ENCODE data around the gene COPZ2.

COPZ2 gene

GRCh38 chr17:48054238-48055185, 16.9 kb upstream of the COPZ2 start:
- no peak overlapping the region for H3K4me3 ChIP-seq (replicated peaks; ENCODE audit: low read depth, low read length)

GRCh38 chr17:48053758-48054237, 16.2 kb upstream of the COPZ2 start:
- TF ChIP-seq, protein P1, sequence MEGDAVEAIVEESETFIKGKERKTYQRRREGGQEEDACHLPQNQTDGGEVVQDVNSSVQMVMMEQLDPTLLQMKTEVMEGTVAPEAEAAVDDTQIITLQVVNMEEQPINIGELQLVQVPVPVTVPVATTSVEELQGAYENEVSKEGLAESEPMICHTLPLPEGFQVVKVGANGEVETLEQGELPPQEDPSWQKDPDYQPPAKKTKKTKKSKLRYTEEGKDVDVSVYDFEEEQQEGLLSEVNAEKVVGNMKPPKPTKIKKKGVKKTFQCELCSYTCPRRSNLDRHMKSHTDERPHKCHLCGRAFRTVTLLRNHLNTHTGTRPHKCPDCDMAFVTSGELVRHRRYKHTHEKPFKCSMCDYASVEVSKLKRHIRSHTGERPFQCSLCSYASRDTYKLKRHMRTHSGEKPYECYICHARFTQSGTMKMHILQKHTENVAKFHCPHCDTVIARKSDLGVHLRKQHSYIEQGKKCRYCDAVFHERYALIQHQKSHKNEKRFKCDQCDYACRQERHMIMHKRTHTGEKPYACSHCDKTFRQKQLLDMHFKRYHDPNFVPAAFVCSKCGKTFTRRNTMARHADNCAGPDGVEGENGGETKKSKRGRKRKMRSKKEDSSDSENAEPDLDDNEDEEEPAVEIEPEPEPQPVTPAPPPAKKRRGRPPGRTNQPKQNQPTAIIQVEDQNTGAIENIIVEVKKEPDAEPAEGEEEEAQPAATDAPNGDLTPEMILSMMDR (IDR thresholded peaks at IDR 0.05; ENCODE audit: insufficient read depth, low read length, poor library complexity, severe bottlenecking) = no peak
- DNase-seq (ENCODE audit: extremely low read depth, insufficient read length) = no peak
- peaks cover 40% of the 10 kb centered on the region for H3K36me3 ChIP-seq (ENCODE audit: control insufficient read depth, insufficient read depth, low read length)
- H3K27me3 ChIP-seq (replicated peaks; ENCODE audit: control insufficient read depth, insufficient read depth, low read length) = no peaks in the 10 kb centered on the region
- no peak overlapping the region for H3K4me3 ChIP-seq (replicated peaks; ENCODE audit: low read depth, low read length)

More at GRCh38 chr17:48054238-48055185, 16.9 kb upstream of the COPZ2 start:
- TF ChIP-seq, protein P1 (IDR thresholded peaks at IDR 0.05; ENCODE audit: insufficient read depth, low read length, poor library complexity, severe bottlenecking) = no peak
- Histone ChIP-seq H3K27me3 (replicated peaks; ENCODE audit: control insufficient read depth, insufficient read depth, low read length) (no peaks in the 10 kb centered on the region), H3K36me3 (ENCODE audit: control insufficient read depth, insufficient read depth, low read length) (peaks cover 47% of the 10 kb centered on the region)
- no peak for DNase-seq (ENCODE audit: extremely low read depth, insufficient read length)

DNA sequence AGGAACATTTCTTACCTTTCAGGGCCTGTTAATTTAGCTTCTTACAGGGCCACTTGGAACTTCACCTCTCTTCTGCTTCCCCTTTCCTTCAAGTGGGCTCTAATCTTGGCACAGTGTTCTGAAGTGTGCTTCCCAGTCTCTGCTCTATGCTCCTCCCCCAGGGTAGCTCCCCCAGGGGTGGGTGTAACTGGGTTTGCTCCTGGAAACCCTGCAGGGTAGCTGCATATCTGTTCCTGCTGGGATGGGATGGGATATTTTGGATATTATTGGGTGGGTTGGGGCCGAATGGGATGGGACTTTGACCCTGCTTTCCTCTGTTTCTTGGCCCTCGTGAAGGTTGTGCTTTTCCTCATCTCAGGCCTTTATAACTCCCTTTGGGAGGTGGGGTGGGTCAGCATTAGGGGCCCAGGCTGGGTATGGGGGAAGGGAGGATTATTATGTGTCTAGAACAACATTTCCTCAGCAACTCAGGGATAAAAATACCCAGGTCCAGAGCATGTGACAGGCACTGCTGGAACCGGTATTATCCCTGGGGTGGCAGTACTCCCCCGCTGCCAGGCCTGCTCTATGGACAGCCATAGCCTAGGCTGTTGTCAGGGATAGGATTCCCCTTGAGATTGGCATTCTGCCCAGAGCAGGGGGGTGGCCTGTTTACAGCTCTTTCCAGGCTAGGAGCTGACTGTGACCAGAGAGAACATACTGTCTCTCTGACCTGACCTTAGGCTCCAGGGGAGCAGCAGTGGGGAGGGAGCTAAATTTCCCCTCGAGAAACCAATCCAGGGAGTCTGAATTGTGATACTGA, 15.6 kb upstream of the COPZ2 start:
- Histone ChIP-seq H3K4me3 (replicated peaks; ENCODE audit: low read depth, low read length) (peak overlapping the region; percentile 6; the same call in 1 of the 2 replicates), H3K36me3 (ENCODE audit: control insufficient read depth, insufficient read depth, low read length) (peaks cover 34% of the 10 kb centered on the region), H3K27me3 (replicated peaks; ENCODE audit: control insufficient read depth, insufficient read depth, low read length) (no peaks in the 10 kb centered on the region)
- TF ChIP-seq, protein P1 (IDR thresholded peaks at IDR 0.05; ENCODE audit: insufficient read depth, low read length, poor library complexity, severe bottlenecking) = no peak
- no peak for DNase-seq (ENCODE audit: extremely low read depth, insufficient read length)

- no peaks in the 10 kb centered on the region for H3K27me3 ChIP-seq (replicated peaks; ENCODE audit: control insufficient read depth, insufficient read depth, low read length)
- DNase-seq (ENCODE audit: extremely low read depth, insufficient read length) = no peak
- TF ChIP-seq, protein P1 (IDR thresholded peaks at IDR 0.05; ENCODE audit: insufficient read depth, low read length, poor library complexity, severe bottlenecking) = no peak
- H3K36me3 ChIP-seq (ENCODE audit: control insufficient read depth, insufficient read depth, low read length) = peaks cover 22% of the 10 kb centered on the region
- H3K4me3 ChIP-seq (replicated peaks; ENCODE audit: low read depth, low read length) = peak overlapping the region; percentile 24; the same call in 1 of the 2 replicates
Measured at GRCh38 chr17:48051706-48052486, 14.3 kb upstream of the COPZ2 start.

DNA sequence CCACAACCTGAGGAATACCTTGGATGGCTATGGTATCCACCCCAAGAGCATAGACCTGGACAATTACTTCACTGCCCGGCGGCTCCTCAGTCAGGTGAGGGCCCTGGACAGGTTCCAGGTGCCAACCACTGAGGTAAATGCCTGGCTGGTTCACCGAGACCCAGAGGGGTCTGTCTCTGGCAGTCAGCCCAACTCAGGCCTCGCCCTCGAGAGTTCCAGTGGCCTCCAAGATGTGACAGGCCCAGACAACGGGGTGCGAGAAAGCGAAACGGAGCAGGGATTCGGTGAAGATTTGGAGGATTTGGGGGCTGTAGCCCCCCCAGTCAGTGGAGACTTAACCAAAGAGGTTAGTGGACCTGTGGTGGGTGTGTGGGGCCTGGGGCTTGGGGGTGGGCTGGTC, 13.7 kb upstream of the COPZ2 start:
- TF ChIP-seq, protein P1 (IDR thresholded peaks at IDR 0.05; ENCODE audit: insufficient read depth, low read length, poor library complexity, severe bottlenecking) = no peak
- H3K27me3 ChIP-seq (replicated peaks; ENCODE audit: control insufficient read depth, insufficient read depth, low read length) = no peaks in the 10 kb centered on the region
- DNase-seq (ENCODE audit: extremely low read depth, insufficient read length) = no peak
- H3K4me3 ChIP-seq (replicated peaks; ENCODE audit: low read depth, low read length) = no peak overlapping the region; the same call in 1 of the 2 replicates
- peaks cover 17% of the 10 kb centered on the region for H3K36me3 ChIP-seq (ENCODE audit: control insufficient read depth, insufficient read depth, low read length)

All from GM06990 (cell line).